ENCODE measurements around the gene COG2. TPM values are rescaled to one million over a fixed set of nuclear protein-coding genes. Genes with fewer than 3 reads are reported as not detected.

Gene COG2
- total and polyA plus RNA-seq, 2 of the 8 experiments (the other 6 are each of a cell fraction or from before 2014, with no cell fraction given): 10.3 to 36.7 TPM

DNA sequence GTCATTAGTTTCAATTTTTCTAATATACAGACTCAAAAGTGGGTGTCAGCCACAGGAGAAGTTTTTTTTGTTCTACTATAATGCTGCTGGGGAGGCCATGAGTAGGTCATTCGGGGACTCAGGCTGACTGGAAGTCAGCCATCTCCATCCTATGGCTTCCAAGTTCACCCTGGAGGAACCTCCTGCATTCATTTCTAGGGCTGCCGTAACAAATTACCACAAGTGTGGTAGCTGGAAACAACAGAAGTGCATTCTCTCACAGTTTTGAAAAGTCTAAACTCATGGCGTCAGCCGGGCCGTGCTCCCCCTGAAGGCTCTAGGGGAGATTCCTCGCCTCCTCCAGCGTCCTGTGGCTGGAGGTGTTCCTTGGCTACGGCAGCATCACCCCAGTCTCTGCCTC is 53.9 kb downstream of the COG2 start (continued):
- TF ChIP-seq, protein P1, sequence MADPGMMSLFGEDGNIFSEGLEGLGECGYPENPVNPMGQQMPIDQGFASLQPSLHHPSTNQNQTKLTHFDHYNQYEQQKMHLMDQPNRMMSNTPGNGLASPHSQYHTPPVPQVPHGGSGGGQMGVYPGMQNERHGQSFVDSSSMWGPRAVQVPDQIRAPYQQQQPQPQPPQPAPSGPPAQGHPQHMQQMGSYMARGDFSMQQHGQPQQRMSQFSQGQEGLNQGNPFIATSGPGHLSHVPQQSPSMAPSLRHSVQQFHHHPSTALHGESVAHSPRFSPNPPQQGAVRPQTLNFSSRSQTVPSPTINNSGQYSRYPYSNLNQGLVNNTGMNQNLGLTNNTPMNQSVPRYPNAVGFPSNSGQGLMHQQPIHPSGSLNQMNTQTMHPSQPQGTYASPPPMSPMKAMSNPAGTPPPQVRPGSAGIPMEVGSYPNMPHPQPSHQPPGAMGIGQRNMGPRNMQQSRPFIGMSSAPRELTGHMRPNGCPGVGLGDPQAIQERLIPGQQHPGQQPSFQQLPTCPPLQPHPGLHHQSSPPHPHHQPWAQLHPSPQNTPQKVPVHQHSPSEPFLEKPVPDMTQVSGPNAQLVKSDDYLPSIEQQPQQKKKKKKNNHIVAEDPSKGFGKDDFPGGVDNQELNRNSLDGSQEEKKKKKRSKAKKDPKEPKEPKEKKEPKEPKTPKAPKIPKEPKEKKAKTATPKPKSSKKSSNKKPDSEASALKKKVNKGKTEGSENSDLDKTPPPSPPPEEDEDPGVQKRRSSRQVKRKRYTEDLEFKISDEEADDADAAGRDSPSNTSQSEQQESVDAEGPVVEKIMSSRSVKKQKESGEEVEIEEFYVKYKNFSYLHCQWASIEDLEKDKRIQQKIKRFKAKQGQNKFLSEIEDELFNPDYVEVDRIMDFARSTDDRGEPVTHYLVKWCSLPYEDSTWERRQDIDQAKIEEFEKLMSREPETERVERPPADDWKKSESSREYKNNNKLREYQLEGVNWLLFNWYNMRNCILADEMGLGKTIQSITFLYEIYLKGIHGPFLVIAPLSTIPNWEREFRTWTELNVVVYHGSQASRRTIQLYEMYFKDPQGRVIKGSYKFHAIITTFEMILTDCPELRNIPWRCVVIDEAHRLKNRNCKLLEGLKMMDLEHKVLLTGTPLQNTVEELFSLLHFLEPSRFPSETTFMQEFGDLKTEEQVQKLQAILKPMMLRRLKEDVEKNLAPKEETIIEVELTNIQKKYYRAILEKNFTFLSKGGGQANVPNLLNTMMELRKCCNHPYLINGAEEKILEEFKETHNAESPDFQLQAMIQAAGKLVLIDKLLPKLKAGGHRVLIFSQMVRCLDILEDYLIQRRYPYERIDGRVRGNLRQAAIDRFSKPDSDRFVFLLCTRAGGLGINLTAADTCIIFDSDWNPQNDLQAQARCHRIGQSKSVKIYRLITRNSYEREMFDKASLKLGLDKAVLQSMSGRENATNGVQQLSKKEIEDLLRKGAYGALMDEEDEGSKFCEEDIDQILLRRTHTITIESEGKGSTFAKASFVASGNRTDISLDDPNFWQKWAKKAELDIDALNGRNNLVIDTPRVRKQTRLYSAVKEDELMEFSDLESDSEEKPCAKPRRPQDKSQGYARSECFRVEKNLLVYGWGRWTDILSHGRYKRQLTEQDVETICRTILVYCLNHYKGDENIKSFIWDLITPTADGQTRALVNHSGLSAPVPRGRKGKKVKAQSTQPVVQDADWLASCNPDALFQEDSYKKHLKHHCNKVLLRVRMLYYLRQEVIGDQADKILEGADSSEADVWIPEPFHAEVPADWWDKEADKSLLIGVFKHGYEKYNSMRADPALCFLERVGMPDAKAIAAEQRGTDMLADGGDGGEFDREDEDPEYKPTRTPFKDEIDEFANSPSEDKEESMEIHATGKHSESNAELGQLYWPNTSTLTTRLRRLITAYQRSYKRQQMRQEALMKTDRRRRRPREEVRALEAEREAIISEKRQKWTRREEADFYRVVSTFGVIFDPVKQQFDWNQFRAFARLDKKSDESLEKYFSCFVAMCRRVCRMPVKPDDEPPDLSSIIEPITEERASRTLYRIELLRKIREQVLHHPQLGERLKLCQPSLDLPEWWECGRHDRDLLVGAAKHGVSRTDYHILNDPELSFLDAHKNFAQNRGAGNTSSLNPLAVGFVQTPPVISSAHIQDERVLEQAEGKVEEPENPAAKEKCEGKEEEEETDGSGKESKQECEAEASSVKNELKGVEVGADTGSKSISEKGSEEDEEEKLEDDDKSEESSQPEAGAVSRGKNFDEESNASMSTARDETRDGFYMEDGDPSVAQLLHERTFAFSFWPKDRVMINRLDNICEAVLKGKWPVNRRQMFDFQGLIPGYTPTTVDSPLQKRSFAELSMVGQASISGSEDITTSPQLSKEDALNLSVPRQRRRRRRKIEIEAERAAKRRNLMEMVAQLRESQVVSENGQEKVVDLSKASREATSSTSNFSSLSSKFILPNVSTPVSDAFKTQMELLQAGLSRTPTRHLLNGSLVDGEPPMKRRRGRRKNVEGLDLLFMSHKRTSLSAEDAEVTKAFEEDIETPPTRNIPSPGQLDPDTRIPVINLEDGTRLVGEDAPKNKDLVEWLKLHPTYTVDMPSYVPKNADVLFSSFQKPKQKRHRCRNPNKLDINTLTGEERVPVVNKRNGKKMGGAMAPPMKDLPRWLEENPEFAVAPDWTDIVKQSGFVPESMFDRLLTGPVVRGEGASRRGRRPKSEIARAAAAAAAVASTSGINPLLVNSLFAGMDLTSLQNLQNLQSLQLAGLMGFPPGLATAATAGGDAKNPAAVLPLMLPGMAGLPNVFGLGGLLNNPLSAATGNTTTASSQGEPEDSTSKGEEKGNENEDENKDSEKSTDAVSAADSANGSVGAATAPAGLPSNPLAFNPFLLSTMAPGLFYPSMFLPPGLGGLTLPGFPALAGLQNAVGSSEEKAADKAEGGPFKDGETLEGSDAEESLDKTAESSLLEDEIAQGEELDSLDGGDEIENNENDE (IDR thresholded peaks at IDR 0.05; ENCODE audit: insufficient replicate concordance, low read length): no peak
- TF ChIP-seq CHD1 (IDR thresholded peaks at IDR 0.05; ENCODE audit: low read depth, low read length) (no peak), ZNF274 (IDR thresholded peaks at IDR 0.05; ENCODE audit: borderline replicate concordance, extremely low read depth, low read length) (no peak), GTF2F1 (IDR thresholded peaks at IDR 0.05; ENCODE audit: borderline replicate concordance, low read depth, low read length) (no peak), RNF2 (IDR thresholded peaks at IDR 0.05; ENCODE audit: borderline replicate concordance, low read depth, low read length, missing control alignments, poor library complexity, severe bottlenecking) (no peak)

All from H1 (cell line).